ENCODE data around the gene SCMH1.
A peak's percentile ranks its signal among the peaks of the same experiment; 100 is the strongest.

GRCh38 chr1:40986328-40986783 lies 255.8 kb downstream of the SCMH1 start:
- TF ChIP-seq CEBPB (IDR thresholded peaks at IDR 0.05) (0 out of 4 replicates have a peak, but pooled peaks of 1 of the 2 experiments have one; percentile 3), EP300 (IDR thresholded peaks at IDR 0.05) (no peak), POLR2A (IDR thresholded peaks at IDR 0.05; ENCODE audit: low read length) (no peak), MYC (IDR thresholded peaks at IDR 0.05; ENCODE audit: borderline replicate concordance, low read length) (no peak)
- TF ChIP-seq, protein P1, sequence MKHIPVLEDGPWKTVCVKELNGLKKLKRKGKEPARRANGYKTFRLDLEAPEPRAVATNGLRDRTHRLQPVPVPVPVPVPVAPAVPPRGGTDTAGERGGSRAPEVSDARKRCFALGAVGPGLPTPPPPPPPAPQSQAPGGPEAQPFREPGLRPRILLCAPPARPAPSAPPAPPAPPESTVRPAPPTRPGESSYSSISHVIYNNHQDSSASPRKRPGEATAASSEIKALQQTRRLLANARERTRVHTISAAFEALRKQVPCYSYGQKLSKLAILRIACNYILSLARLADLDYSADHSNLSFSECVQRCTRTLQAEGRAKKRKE (CRISPR knock-in tag; IDR thresholded peaks at IDR 0.05; ENCODE audit: low read depth) = no peak
